Measurements from ENCODE around the gene HOXD10.

HOXD10 gene

GRCh38 chr2:176096243-176096985, 20.2 kb upstream of the HOXD10 start:
- DNase-seq: no peak

GRCh38 chr2:176096986-176097819, 19.4 kb upstream of the HOXD10 start:
- peak; percentile 66 for DNase-seq

GRCh38 chr2:176097820-176098365, 18.7 kb upstream of the HOXD10 start:
- DNase-seq: no peak

GRCh38 chr2:176098366-176099158, 18.0 kb upstream of the HOXD10 start:
- no peak for DNase-seq

GRCh38 chr2:176099159-176099727, 17.3 kb upstream of the HOXD10 start:
- DNase-seq: no peak

- DNase-seq: no peak
Observed at GRCh38 chr2:176099728-176100546, 16.6 kb upstream of the HOXD10 start, which contains the start of gene HOXD12. Gene HOXD12 (plus strand): TSS chr2:176099795. CDS start chr2:176099802, 7 bp downstream.

- DNase-seq: no peak
Observed at GRCh38 chr2:176100547-176101140, 15.9 kb upstream of the HOXD10 start.

GRCh38 chr2:176101216-176101830, 15.3 kb upstream of the HOXD10 start:
- DNase-seq: no peak

- DNase-seq: no peak
Observed at GRCh38 chr2:176101842-176102241, 14.7 kb upstream of the HOXD10 start.

- no peak for DNase-seq
Observed at GRCh38 chr2:176102309-176102866, 14.2 kb upstream of the HOXD10 start.

- DNase-seq: no peak
Observed at GRCh38 chr2:176103194-176103593, 13.4 kb upstream of the HOXD10 start.

GRCh38 chr2:176103742-176104315, 12.7 kb upstream of the HOXD10 start:
- no peak for DNase-seq

GRCh38 chr2:176104316-176105077, 12.1 kb upstream of the HOXD10 start:
- peak; percentile 85 for DNase-seq

GRCh38 chr2:176105078-176105729, 11.4 kb upstream of the HOXD10 start:
- no peak for DNase-seq

- no peak for DNase-seq
Observed at GRCh38 chr2:176105730-176106580, 10.6 kb upstream of the HOXD10 start.

- DNase-seq: peak; percentile 75
Observed at GRCh38 chr2:176106581-176107539, 9.7 kb upstream of the HOXD10 start, which contains the start of gene HOXD11. Gene HOXD11 (plus strand): TSS chr2:176107280. CDS start chr2:176107356, 76 bp downstream.

Measured in fibroblast of skin of right biceps (primary cell).